ENCODE data around the gene MAEA.
A peak's percentile ranks its signal among the peaks of the same experiment; 100 is the strongest.
"Not testable (repeated sequence)": the region's sequence is repeated elsewhere in the genome, so short reads cannot be mapped to it uniquely, and the experiment has no call there.

MAEA gene

DNA sequence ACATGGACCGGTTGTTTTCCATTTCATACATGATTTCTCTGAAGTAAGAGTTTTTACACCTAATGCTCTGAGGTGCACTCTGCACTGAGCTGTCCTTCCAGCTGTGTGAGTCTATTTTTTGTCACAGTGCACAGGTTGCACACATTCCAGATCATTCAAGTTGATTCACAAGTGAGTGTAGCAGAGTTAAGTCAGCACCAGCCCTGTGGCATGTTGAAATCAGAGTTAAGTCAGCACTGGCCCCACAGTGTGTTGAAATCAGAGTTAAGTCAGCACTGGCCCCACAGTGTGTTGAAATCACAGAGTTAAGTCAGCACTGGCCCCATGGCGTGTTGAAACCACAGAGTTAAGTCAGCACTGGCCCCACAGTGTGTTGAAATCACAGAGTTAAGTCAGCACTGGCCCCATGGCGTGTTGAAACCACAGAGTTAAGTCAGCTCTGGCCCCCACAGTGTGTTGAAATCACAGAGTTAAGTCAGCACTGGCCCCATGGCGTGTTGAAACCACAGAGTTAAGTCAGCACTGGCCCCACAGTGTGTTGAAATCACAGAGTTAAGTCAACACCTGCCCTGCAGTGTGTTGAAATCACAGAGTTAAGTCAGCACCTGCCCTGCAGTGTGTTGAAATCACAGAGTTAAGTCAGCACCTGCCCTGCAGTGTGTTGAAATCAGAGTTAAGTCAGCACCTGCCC lies 45.6 kb downstream of the MAEA start:
- not testable (repeated sequence) for DNase-seq (ENCODE audit: low spot score)

DNA sequence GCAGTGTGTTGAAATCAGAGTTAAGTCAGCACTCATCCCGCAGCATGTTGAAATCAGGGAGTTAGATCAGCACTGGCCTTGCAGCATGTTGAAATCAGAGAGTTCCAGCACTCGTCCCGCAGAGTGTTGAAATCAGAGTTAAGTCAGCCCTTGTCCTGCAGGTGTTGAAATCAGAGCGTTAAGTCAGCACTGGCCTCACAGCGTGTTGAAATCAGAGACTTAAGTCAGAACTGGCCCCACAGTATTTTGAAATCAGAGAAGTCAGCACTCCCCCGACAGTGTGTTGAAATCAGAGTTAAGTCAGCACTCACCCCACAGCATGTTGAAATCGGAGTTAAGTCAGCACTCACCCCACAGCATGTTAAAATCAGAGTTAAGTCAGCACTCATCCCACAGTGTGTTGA lies 46.4 kb downstream of the MAEA start:
- DNase-seq (ENCODE audit: low spot score): peak; percentile 14

DNA sequence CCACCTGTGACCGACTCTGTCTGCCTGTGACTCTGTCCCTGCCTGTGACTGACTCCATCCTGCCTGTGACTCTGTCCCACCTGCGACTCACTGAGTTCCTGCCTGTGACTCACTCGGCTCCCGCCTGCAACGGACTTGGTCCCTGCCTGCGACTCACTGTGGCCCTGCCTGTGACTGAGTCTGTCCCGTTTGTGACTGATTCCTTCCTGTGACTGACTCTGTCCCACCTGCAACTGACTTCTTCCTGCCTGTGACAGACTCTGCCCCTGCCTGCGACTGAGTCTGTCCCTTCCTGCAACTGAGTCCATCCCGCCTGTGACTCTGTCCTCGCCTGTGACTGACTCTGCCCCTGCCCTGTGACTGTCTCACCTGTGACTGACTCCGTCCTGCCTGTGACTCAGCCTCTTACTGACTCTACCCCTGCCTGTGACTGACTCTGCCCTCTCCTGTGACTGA lies 47.7 kb downstream of the MAEA start:
- no peak for DNase-seq (ENCODE audit: low spot score)

GRCh38 chr4:1337951-1338751 lies 48.5 kb downstream of the MAEA start:
- DNase-seq (ENCODE audit: low spot score): no peak

DNA sequence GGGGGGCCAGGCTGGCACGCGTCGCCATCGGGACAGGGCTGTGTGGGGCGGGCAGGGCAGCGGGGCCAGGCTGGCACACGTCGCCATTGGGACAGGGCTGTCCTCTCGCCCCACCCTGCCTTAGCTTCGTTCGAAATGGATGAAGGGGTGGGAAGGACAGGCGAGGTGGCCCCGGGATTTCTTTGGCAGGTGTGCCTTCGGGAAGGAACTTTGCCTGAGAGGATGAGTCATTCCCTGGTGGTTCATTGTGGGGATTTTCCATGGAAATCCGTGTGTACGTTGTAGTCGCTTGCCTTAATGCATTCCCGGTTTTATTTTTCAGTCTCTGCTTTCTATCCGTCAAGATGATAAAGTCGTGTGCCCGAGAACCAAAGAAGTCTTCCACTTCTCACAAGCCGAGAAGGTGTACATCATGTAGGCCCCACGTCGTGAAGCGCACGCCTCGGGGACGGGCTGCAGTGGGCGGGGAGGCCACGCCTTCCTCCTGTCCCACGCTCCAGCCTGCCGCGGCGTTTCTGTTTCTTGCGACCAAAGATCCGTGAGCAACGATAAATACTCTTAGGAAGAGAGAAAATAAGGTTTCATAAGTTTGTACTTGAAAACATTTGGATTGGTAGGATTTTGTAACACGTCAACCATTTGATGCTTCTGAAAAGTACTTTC lies 49.2 kb downstream of the MAEA start:
- no peak for DNase-seq (ENCODE audit: low spot score)

DNA sequence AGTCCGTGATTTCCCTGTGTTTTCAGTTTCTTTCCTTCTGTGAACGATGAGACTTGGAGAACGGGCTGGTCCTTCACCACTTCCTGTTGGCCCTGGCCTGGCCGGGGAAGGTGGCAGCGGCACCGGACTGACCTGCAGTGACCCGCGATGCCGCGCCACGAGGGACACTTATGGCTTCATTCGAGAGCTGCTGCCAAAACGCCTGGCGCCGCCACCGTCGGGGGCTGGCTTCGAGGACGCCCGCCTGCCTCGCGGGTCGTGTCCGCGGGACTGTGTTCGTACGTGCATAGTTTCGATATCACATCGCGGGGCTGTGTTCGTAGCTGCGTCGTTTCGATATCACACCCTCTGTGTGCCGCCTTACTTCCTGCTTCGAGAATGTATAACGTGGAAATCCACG lies 49.8 kb downstream of the MAEA start:
- DNase-seq (ENCODE audit: low spot score): no peak

DNA sequence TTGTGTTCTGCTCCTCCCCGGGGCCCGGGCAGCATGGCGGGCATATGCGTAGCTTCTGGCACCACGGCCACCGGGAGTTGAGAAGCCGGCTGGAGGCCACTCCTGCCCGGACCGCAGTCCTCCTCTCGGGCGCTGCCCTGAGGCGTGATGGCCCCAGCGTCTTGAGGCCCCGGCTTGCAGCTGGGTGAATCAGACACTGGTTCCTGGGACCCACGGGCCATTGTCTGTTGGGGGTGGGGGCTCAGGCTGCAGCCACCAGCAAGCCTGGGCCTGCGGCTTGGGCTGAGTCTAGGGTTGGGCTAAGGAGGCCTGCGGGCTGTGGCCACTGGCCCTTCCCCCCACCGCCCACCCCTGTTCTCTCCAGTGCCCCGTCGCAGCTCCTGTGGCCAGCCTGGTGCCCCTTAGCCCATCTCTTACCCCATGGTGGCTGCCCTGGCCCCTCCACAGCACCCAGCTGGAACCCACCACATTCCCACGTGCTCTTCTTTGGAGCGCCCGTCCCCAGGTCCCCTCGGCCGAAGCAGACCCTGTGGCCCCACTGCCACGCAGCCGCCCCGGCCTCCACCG lies 50.6 kb downstream of the MAEA start:
- DNase-seq (ENCODE audit: low spot score): no peak

DNA sequence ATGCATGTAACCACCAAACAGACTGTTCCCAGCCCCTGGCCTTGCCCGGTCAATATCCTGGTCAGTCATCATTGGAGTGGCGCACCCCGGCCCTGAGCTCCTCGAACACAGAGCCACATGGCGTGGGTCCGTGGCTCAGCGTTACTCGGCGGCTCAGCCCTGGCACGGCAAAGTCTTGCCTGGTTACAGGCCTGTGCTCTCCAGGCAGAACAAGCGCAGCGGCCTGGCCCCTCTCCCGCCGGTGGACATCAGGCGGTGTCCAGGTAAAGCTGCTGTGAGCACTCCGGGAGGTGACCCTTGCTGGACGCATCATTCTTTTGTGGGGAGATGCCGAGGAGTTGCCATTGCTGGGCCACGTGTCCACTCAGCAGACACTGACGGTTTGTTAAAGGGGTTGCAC lies 51.2 kb downstream of the MAEA start:
- DNase-seq (ENCODE audit: low spot score): no peak

GRCh38 chr4:1342003-1342402 lies 52.3 kb downstream of the MAEA start:
- DNase-seq (ENCODE audit: low spot score): no peak

GRCh38 chr4:1344696-1345095 lies 55.0 kb downstream of the MAEA start:
- no peak for DNase-seq (ENCODE audit: low spot score)

GRCh38 chr4:1345903-1346780 lies 56.5 kb downstream of the MAEA start:
- peak; percentile 10 for DNase-seq (ENCODE audit: low spot score)

DNA sequence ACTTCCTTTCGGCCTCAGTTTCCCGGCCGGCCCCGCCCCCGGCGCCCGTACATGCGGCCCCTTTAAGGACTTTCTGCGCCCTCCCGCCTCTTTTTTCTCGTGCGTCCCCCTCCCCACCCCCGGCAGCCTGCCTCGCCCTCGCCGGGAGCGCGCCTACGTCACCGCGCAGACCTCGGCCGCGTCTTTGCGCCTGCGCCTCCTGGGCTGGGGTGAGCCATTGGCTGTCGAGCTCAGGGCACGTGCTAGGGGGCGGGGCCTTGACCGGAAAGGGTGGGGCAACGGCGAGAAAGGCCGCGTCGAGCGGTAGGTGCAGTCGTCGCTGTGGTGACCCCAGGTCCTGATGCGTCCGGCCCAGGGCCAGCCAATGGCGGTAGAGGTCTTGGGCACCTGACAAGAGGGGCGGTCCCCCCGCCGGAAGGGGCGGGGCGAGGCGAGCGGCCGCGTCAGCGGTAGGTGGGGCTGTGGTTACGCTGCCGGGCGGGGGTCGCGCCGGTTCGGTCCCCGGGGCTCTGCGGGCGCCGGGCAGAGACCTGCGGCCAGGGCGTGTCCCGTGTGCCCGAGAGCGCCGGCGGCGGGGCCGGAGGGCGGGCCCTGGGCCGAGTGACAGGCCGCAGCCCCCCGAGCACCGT lies 57.2 kb downstream of the MAEA start, which contains the start of gene UVSSA:
TSS of gene UVSSA (plus strand) at position 428 of the 629 bp plus-strand sequence. CDS start 884 bp downstream, outside the sequence.
- DNase-seq (ENCODE audit: low spot score): peak; percentile 99

DNA sequence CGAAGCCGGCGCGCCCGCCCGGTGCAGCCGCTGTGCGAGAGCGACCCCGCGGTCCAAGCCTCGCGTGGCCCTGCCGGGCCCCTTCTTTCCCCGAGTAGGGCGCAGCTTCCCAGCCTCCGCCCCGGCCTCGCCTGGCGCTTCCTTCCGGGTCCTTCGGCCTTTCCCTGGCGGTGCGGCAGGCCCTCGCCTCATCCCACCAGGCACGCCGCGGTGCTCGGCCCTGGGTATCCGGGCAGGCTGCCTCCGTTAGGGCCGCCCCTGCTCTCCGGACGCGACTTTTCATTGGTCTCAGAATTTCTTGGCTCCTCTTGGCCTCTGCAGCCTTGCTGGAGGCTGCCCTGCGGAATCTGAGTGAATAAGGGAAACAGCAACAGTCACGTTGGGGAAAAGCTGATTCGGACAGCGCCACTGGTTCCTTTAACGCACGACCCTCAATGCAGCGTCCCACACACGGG lies 57.7 kb downstream of the MAEA start:
- no peak for DNase-seq (ENCODE audit: low spot score)

- peak; percentile 22 for DNase-seq (ENCODE audit: low spot score)
These were observed 58.4 kb downstream of the MAEA start for GRCh38 chr4:1348014-1348513.

- DNase-seq (ENCODE audit: low spot score): no peak
These were observed 59.1 kb downstream of the MAEA start for GRCh38 chr4:1348746-1349145.

DNA sequence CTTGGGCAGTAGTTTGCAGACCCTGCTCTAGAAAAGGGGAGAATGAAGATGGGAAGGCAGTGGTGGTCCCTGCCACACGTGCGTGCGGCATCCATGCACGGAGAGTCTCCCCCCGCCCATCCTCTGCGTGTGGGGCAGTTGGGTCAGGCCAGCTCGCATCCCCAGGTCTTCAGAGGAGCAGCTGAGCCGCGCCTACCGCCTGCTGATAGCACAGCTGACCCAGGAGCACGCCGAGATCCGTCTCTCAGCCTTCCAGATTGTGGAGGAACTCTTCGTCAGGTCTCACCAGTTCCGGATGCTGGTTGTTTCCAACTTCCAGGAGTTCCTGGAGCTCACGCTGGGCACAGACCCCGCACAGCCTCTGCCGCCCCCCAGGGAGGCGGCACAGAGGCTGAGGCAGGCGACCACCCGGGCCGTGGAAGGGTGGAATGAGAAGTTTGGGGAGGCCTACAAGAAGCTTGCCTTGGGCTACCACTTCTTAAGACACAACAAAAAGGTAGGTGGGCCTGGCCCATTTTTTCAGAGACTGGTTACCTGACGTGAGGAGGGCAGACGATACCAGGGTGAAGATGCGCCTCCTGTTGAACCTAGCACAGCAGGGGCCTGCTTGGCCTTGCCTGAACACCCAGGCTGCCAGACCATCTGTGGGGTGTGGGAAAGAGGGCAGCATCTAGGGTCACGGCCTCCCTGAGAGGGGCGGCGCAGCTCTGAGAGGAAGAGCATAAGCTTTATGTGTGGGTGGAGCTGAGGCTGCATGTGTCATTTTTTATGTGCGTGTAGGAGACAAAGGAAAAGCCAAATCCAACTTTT lies 59.9 kb downstream of the MAEA start:
- no peak for DNase-seq (ENCODE audit: low spot score)

GRCh38 chr4:1350169-1350520 lies 60.5 kb downstream of the MAEA start:
- no peak for DNase-seq (ENCODE audit: low spot score)

- peak; percentile 86 for DNase-seq (ENCODE audit: low spot score)
These were observed 62.3 kb downstream of the MAEA start for GRCh38 chr4:1351854-1352566.

- no peak for DNase-seq (ENCODE audit: low spot score)
These were observed 62.8 kb downstream of the MAEA start for GRCh38 chr4:1352567-1352900.
